Kidney epithelial cell (primary cell): ENCODE results near the gene SMIM24. TPM values are rescaled to one million over a fixed set of nuclear protein-coding genes. Genes with fewer than 3 reads are reported as not detected.

Experiments
- DNase-seq: peaks from one replicate; pipeline ENCODE4 v3.0.0-alpha.2; 2010; ENCODE audit warnings: low read depth
- H3K27me3 ChIP-seq: 2 replicates; pipeline ENCODE4 v1.6.0; 2011; ENCODE audit warnings: low read length; ENCODE audit not compliant: control insufficient read depth, insufficient read depth
- H3K36me3 ChIP-seq: 2 replicates; pipeline ENCODE4 v1.5.1; 2011; ENCODE audit warnings: low read length; ENCODE audit not compliant: control insufficient read depth, insufficient read depth
- H3K4me3 ChIP-seq: 2 replicates; pipeline ENCODE4 v1.5.1; 2011; ENCODE audit warnings: low read depth, mild to moderate bottlenecking, control low read depth, low read length
- total RNA-seq: library from RNA; depleted of rRNA; stranded (reverse); fragments of >200 nt; gene quantifications from 2 replicates; pipeline ENCODE4 v1.2.3, GENCODE V29; 2015
- TF ChIP-seq, protein P1 (sequence below): IDR thresholded peaks from 2 replicates; pipeline ENCODE4 v1.5.1; 2011; ENCODE audit warnings: mild to moderate bottlenecking, moderate library complexity, low read length, control low read depth, inconsistent platforms; ENCODE audit not compliant: insufficient read depth, poor library complexity, severe bottlenecking

The SMIM24 gene
- total RNA-seq, 1 donor from 2014 or later: 14.7 TPM

DNA sequence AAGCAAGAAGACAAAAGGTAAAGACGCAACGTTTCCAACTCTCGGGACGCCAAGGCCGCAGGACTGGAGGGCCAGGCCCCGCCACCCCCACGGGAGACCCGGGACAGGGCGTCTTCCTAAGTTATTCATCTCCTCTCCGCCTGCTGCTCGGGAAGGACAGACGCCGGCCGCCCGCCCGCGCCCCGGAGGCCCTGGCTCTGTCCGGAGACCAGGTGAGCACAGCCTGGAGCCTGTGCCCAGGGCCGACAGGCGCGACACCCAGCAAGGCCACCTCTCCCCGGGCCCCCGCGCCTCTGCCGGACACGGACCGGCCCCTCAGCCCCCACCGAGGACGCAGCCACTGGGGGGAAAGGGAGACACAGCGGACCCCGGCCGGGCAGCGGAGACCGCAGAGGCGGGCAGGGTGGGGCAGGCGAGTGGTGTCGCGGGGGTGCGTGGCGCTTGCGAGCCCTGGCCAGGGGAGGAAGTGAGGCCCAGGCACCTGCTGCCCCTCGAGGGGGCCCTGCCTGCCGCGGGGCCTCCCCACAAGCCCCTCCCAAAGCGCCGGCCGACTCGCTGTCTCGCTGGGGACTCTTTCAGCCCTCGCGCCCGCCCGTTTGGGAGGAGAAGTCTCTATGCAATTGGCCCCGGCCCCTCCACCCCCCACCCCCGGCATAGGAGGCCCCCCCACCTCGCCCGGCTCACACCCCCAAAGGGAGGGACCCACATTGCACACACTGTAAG is 17.2 kb downstream of the SMIM24 start:
- TF ChIP-seq, protein P1, sequence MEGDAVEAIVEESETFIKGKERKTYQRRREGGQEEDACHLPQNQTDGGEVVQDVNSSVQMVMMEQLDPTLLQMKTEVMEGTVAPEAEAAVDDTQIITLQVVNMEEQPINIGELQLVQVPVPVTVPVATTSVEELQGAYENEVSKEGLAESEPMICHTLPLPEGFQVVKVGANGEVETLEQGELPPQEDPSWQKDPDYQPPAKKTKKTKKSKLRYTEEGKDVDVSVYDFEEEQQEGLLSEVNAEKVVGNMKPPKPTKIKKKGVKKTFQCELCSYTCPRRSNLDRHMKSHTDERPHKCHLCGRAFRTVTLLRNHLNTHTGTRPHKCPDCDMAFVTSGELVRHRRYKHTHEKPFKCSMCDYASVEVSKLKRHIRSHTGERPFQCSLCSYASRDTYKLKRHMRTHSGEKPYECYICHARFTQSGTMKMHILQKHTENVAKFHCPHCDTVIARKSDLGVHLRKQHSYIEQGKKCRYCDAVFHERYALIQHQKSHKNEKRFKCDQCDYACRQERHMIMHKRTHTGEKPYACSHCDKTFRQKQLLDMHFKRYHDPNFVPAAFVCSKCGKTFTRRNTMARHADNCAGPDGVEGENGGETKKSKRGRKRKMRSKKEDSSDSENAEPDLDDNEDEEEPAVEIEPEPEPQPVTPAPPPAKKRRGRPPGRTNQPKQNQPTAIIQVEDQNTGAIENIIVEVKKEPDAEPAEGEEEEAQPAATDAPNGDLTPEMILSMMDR: no peak
- Histone ChIP-seq H3K36me3 (peaks cover 1% of the 10 kb centered on the region), H3K27me3 (no peaks in the 10 kb centered on the region), H3K4me3 (no peak overlapping the region)
- no peak for DNase-seq

- no peak overlapping the region for H3K4me3 ChIP-seq
- DNase-seq: no peak
- TF ChIP-seq, protein P1: no peak
- H3K27me3 ChIP-seq: no peaks in the 10 kb centered on the region
- H3K36me3 ChIP-seq: peaks cover 1% of the 10 kb centered on the region
Observed at GRCh38 chr19:3459965-3460582, 20.3 kb downstream of the SMIM24 start.

DNA sequence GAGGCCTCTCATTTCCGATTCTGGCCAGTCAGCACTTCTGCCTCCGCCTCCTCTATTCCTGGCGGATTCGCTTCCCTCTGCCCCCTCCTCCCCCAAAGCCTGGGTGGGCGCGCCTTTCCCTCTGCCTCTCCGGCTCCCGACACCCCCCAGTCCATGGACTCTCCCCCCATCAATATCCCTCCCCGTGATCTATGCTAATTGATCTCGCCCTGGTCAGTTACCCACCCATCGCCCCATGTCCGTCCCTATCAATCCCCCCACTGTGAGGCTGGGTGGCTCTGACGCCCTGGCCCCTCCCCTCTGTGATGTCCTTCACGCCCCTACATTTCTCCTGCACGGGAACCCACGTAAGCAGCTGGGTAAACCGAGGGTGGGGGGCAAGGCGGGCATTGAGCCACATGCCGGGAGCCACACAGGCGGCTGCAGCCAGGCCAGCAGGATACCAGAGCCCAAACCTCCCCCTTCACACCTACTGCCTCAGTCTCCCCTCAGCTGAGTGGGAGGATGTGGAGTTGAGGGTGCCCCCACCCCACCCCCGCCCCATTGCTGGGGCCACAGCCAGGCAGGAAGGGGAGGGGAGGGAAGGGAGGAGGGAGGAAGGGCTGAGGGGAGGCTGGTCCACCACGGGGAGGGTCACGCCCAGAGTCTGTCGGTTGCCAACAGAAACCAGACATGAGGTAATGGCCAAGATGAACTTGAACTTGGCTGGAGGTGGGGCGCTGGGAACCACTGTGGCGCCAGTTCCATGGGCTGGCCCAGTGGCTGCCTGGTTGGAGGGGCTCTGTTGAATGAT is 21.0 kb downstream of the SMIM24 start:
- Histone ChIP-seq H3K4me3 (no peak overlapping the region), H3K36me3 (peaks cover 1% of the 10 kb centered on the region), H3K27me3 (no peaks in the 10 kb centered on the region)
- TF ChIP-seq, protein P1: no peak
- DNase-seq: peak; percentile 82

- Histone ChIP-seq H3K27me3 (no peaks in the 10 kb centered on the region), H3K36me3 (peaks cover 1% of the 10 kb centered on the region), H3K4me3 (no peak overlapping the region)
- TF ChIP-seq, protein P1: no peak
- no peak for DNase-seq
Observed at GRCh38 chr19:3458229-3459088, 21.9 kb downstream of the SMIM24 start.

- no peak overlapping the region for H3K4me3 ChIP-seq
- no peak for DNase-seq
- peaks cover 3% of the 10 kb centered on the region for H3K36me3 ChIP-seq
Observed at GRCh38 chr19:3457528-3458228, 22.6 kb downstream of the SMIM24 start.

More at GRCh38 chr19:3457528-3458228, 22.6 kb downstream of the SMIM24 start:
- TF ChIP-seq, protein P1: no peak
- no peaks in the 10 kb centered on the region for H3K27me3 ChIP-seq
